Right lung (tissue), 5 donors: ENCODE data around the gene MSI2. TPM values are rescaled to one million over a fixed set of nuclear protein-coding genes. Genes with fewer than 3 reads are reported as not detected.
"Not testable (repeated sequence)": the region's sequence is repeated elsewhere in the genome, so short reads cannot be mapped to it uniquely, and the experiment has no call there.

ENCODE experiments used
- DNase-seq, 2 donors: peaks; one replicate each; pipeline ENCODE4 v3.0.0-alpha.2; 2013
- polyA plus RNA-seq, 5 donors: library from polyadenylated mRNA; unstranded; fragments of 120-200 nt; gene quantifications; one replicate each; pipeline versions ENCODE4 v1.2.1 to v1.2.3, GENCODE V29; 2013; ENCODE audit warnings: inconsistent platforms in 1 of 5, low replicate concordance in 1 of 5; ENCODE audit not compliant: insufficient read length in 5 of 5, insufficient read depth in 1 of 5

Gene MSI2
- polyA plus RNA-seq, 5 donors = 35.4 to 48.9 (median 47.6) TPM

GRCh38 chr17:57289130-57289529, 32.8 kb downstream of the MSI2 start:
- DNase-seq = no peak

DNA sequence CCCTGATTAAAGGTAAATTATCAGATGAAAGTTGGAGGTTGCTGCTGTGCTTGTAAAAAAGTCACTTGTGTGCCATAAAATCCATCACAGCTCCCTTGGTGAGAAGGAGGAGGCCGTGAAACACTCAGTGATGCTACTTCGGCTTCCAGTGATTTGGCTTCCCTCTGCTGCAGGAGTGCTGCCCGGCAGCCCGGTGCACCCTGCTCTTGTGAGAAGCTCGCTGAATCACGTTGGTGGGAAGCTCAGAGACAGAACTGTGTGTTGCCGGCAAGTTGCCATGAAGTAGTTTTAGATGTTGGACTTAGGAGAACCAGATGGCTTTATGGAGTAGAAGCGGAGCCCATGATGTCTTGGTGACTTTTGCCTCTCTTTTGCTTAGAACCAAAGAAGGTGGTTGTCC, 33.3 kb downstream of the MSI2 start:
- DNase-seq = no peak

GRCh38 chr17:57290981-57291380, 34.7 kb downstream of the MSI2 start:
- DNase-seq = no peak

- no peak for DNase-seq
Observed at GRCh38 chr17:57292091-57292490, 35.8 kb downstream of the MSI2 start.

DNA sequence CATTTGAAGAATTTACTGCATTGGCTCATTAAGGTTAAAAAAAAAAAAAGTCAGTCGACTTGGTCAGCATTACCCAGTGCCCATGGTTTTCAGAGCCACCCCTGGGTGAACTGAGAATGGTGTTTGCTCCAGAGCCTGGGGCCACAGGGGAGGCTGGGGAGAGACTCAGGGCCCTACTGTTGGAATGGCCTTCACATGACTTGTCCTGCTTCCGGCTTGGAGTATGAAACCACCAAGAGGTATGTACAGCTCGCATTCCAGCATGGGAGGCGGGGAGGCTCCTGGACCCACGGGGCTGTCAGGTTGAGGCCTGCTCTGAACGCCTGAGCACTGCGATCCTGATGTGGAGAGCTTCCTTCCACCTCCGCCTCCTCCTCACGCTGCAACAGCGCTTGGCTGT, 36.8 kb downstream of the MSI2 start:
- no peak for DNase-seq

GRCh38 chr17:57294101-57294500, 37.8 kb downstream of the MSI2 start:
- DNase-seq = no peak

DNA sequence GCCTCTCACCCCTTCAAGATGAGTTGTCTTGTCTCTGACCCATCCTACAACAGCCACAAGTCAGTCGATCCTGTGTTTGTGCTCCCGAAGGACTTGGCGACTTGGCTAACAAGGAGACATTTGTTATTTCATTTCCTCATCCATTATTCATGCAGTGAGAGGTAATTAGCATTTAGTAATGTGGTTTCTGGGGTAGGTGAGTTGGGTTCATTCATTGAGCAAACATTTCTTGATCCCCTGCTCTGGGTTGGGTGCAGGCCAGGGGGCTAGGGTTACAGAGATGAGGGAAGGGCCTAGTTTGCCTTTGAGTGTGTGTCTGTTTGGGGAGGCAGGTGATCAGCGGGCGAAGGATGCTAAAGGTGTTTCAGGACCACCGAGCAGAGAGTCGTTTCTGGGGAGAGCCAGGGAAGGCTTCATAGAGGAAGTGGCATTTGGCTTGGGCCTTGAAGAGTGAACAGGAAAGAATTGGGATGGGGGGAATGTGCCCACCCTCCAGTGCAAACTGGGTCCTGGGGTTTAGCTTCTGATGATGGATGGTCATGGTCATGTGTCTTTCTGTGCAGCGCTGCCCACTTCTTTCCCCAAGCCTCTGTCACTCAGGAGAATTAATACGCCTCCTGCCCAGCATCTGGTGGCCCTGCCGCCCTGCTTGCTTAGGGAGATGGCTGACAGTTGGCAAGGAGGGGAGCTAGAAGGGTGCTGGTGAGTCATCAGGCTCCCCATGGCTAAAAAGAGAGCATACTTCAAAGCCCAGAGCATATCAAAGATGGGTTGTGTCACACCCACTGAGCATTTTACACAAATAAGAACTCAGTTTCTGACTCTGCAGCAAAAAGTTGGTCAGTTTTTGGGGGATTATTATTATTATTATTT, 38.5 kb downstream of the MSI2 start:
- DNase-seq = no peak

- DNase-seq = no peak
Observed at GRCh38 chr17:57295526-57296023, 39.3 kb downstream of the MSI2 start.

DNA sequence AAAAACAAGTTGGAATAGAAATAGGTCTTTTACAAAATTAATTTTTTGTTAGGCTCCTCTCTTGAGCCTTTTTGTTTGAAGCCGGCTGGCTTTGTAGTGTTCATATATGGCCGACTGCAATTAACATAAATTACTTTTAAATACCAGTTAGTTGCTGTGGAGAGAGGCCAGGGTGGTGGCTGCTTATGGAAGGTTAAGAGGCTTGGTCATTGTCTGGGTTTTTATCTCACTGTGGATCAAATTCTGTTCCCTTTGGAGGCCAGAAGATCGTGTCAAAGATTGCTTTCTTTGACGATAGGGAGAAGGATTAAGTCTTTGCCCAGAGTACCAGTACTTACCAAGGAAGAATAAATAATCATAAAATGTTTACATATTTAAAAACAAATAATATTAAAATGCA, 39.9 kb downstream of the MSI2 start:
- no peak for DNase-seq

- DNase-seq = no peak
Observed at GRCh38 chr17:57299176-57299575, 42.9 kb downstream of the MSI2 start.

DNA sequence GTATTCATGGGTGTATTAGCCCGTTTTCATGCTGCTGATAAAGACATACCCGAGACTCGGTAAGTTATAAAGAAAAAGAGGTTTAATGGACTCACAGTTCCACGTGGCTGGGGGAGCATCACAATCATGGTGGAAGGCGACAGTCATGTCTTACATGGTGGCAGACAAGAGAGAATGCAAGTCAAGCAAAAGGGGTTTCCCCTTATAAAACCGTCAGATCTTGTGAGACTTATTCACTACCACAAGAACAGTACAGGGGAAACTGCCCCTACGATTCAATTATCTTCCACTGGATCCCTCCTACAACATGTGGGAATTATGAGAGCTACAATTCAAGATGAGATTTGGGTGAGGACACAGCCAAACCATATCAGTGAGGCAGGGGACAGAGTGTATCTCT, 44.3 kb downstream of the MSI2 start:
- DNase-seq = not testable (repeated sequence)

GRCh38 chr17:57302690-57303465, 46.6 kb downstream of the MSI2 start:
- DNase-seq = no peak

DNA sequence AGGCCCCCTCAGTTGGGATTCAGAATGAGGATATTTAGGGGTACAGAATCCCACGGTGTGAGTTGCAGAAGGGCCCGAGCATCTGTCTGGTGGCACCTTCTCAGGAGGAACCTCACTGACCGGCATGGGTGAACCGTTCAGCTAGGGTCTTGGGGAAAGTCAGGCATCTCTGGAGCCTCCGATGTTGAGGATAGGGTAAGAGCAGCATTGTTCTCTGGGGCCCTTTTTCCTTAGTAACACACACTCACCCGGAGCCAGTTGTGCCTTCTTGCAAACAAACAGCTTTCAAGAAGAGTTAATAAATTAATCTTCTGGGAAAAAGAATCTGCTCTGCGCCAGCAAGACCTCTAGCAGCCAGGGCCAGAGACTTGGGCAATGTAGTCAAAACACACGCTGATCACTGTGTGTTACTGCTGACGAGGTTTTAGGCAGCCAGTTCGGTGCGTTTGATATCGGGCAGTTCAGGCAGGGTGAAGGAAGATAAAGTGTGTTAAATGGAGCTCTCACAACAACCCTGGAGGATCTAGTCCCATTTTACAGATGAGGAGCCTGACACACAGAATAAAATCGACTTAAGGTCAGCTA, 48.9 kb downstream of the MSI2 start:
- DNase-seq = no peak

DNA sequence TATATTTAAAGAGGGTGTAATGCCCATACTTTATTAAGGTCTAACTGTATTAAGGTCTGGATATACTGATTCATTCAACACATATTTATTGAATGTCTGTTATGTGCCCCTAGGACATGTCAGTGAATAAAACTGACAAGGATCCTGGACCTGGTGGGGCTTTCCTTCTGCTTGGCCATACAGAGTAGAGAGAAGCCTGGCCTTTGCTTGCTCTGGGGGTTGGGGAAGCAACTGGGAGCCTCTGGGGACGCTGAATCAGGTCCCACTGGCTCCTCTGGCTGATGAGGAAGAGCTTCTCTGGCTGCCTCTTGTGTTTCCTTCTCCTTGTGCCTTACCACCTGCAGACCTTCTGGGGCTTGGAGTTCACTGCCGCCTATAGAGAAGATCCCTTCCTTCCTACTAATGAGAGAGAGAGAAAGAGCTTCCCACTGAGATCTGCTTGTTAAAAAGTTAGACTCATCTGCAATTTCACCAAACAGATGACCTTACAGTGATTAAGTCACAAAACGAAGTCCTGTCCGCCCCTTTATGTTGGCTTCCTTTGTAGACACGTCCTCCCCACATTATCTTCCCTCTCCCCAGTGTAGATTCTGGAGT, 49.7 kb downstream of the MSI2 start:
- DNase-seq = no peak

GRCh38 chr17:57308543-57309186, 52.3 kb downstream of the MSI2 start:
- no peak for DNase-seq

- DNase-seq = no peak
Observed at GRCh38 chr17:57309479-57309878, 53.2 kb downstream of the MSI2 start.

DNA sequence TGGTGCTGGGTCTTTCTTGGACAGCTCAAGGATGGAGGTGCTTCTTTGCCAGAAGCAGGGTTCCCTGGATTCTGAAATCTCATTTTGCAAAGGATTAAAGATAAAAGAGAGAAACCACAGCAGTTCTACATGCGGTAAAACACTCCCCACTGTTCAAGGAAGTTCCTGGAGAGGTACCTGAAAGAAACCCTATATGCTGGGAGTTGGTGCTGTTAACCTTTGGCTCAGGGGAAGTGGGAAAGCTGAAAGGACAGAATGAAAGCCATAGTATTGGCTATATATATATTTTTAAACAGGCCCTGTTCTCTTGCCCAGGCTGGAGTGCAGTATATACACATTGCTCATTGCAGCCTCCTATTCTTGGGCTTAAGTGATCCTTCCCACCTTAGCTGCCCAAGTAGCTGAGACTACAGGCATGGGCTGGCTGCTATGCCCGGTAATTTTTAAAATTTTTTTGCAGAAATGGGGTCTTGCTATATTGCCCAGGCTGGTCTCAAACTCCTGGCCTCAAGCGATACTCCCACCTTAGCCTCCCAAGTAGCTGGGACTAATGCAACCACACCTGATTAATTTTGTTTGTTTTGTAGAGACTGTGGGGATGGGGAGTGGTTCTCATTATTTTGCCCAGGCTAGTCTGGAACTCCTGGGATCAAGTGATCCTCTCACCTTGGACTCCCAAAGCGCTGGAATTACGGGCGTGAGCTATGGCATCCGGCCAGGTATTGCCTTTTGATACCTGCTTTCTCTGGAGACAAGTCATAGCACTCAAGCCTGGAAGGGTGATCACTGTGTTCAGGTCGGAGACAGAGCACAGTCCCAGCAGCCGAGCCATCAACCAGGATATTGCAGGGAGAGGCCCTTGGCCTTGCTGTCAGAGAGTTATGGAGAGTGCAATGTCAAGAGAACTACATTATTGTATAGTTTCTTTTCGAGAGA, 55.2 kb downstream of the MSI2 start:
- DNase-seq = no peak

- no peak for DNase-seq
Observed at GRCh38 chr17:57312242-57312641, 55.9 kb downstream of the MSI2 start.

DNA sequence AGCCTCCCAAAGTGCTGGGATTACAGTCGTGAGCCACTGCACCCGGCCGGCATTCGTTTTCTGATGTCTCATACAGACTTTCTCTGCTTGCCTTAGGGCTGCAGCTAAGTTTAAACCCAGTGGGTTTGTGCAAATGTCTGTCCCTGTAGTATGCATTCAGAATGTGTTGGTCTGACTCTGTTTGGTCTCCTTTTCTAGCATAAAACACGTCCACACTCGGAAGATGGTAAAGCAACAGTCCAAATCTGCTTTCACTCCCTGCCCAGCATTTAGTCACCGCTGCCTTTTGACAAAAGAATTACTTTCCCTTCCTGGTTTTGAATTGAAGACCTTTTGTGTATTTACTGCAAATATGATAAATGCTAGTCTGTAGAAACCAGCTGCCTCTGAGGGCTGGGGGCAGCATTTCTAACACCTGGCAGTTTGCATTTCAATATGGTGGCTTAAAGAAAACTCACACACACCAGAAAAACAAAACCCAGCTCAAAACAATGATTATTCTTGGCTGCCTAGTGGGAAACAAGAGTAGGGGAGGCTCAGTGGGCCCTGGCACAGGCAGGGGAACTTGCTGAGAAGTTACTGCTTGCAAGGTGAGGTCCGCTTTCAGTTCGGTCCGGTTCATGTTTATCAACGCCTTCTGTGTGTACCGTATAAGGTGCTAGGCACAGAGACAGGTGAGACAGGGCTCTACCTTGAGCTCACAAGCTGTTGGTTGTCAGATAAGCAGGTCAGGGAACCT, 56.9 kb downstream of the MSI2 start:
- DNase-seq = no peak
